ENCODE data around the gene CEACAM3.
A peak's percentile ranks its signal among the peaks of the same experiment; 100 is the strongest.

Gene CEACAM3

GRCh38 chr19:41792513-41793413 is 3.6 kb upstream of the CEACAM3 start:
- DNase-seq (ENCODE audit: insufficient read length, low spot score) = no peak
- peak; percentile 64 for FAIRE-seq
- TF ChIP-seq SPI1 (IDR thresholded peaks at IDR 0.05; ENCODE audit: low read depth, low read length) (peak; percentile 48), POLR2A (IDR thresholded peaks at IDR 0.05; ENCODE audit: low read depth, low read length) (no peak)

- DNase-seq (ENCODE audit: insufficient read length, low spot score) (no peak), FAIRE-seq (no peak)
- TF ChIP-seq POLR2AphosphoS5 (IDR thresholded peaks at IDR 0.05; ENCODE audit: low read depth, low read length) = no peak
- no peak for TF ChIP-seq POLR2A (IDR thresholded peaks at IDR 0.05; ENCODE audit: low read depth, low read length)
- no peak for TF ChIP-seq PAX5 (IDR thresholded peaks at IDR 0.05; ENCODE audit: insufficient read depth, low read length, severe bottlenecking)
- TF ChIP-seq SPI1 (IDR thresholded peaks at IDR 0.05; ENCODE audit: low read depth, low read length) = no peak
- TF ChIP-seq TAF1 (IDR thresholded peaks at IDR 0.05; ENCODE audit: low read depth, low read length) = no peak
- TF ChIP-seq POU2F2 (IDR thresholded peaks at IDR 0.05; ENCODE audit: low read depth, low read length) = no peak
Observed at GRCh38 chr19:41793414-41793727, 3.0 kb upstream of the CEACAM3 start.

- peak; percentile 98 for FAIRE-seq
- DNase-seq (ENCODE audit: insufficient read length, low spot score) = no peak
- no peak for TF ChIP-seq PAX5 (IDR thresholded peaks at IDR 0.05; ENCODE audit: insufficient read depth, low read length, severe bottlenecking)
- no peak for TF ChIP-seq POLR2AphosphoS5 (IDR thresholded peaks at IDR 0.05; ENCODE audit: low read depth, low read length)
- TF ChIP-seq POU2F2 (IDR thresholded peaks at IDR 0.05; ENCODE audit: low read depth, low read length) = no peak
- TF ChIP-seq TAF1 (IDR thresholded peaks at IDR 0.05; ENCODE audit: low read depth, low read length) = no peak
- no peak for TF ChIP-seq SPI1 (IDR thresholded peaks at IDR 0.05; ENCODE audit: low read depth, low read length)
- no peak for TF ChIP-seq POLR2A (IDR thresholded peaks at IDR 0.05; ENCODE audit: low read depth, low read length)
Observed at GRCh38 chr19:41795031-41795461, 1.3 kb upstream of the CEACAM3 start.

- TF ChIP-seq POU2F2 (IDR thresholded peaks at IDR 0.05; ENCODE audit: low read depth, low read length) (no peak), PAX5 (IDR thresholded peaks at IDR 0.05; ENCODE audit: insufficient read depth, low read length, severe bottlenecking) (no peak), POLR2A (IDR thresholded peaks at IDR 0.05; ENCODE audit: low read depth, low read length) (no peak), POLR2AphosphoS5 (IDR thresholded peaks at IDR 0.05; ENCODE audit: low read depth, low read length) (no peak)
- FAIRE-seq (no peak), DNase-seq (ENCODE audit: insufficient read length, low spot score) (no peak)
Observed at GRCh38 chr19:41796901-41797300, 514 bp downstream of the CEACAM3 start.

GRCh38 chr19:41799444-41800000 is 3.1 kb downstream of the CEACAM3 start:
- DNase-seq (ENCODE audit: insufficient read length, low spot score) = no peak
- TF ChIP-seq POLR2AphosphoS5 (IDR thresholded peaks at IDR 0.05; ENCODE audit: low read depth, low read length) = no peak
- TF ChIP-seq SPI1 (IDR thresholded peaks at IDR 0.05; ENCODE audit: low read depth, low read length) = no peak
- TF ChIP-seq POLR2A (IDR thresholded peaks at IDR 0.05; ENCODE audit: low read depth, low read length) = no peak
- no peak for TF ChIP-seq TAF1 (IDR thresholded peaks at IDR 0.05; ENCODE audit: low read depth, low read length)
- TF ChIP-seq POU2F2 (IDR thresholded peaks at IDR 0.05; ENCODE audit: low read depth, low read length) = no peak
- no peak for TF ChIP-seq PAX5 (IDR thresholded peaks at IDR 0.05; ENCODE audit: insufficient read depth, low read length, severe bottlenecking)
- no peak for FAIRE-seq

- DNase-seq (ENCODE audit: insufficient read length, low spot score) = no peak
- no peak for FAIRE-seq
- TF ChIP-seq POU2F2 (IDR thresholded peaks at IDR 0.05; ENCODE audit: low read depth, low read length) (no peak), PAX5 (IDR thresholded peaks at IDR 0.05; ENCODE audit: insufficient read depth, low read length, severe bottlenecking) (no peak), POLR2A (IDR thresholded peaks at IDR 0.05; ENCODE audit: low read depth, low read length) (no peak), POLR2AphosphoS5 (IDR thresholded peaks at IDR 0.05; ENCODE audit: low read depth, low read length) (no peak), SPI1 (IDR thresholded peaks at IDR 0.05; ENCODE audit: low read depth, low read length) (no peak), TAF1 (IDR thresholded peaks at IDR 0.05; ENCODE audit: low read depth, low read length) (no peak)
Observed at GRCh38 chr19:41801031-41801430, 4.6 kb downstream of the CEACAM3 start.

- peak; percentile 47 for FAIRE-seq
- DNase-seq (ENCODE audit: insufficient read length, low spot score) = no peak
- no peak for TF ChIP-seq POLR2A (IDR thresholded peaks at IDR 0.05; ENCODE audit: low read depth, low read length)
- no peak for TF ChIP-seq POU2F2 (IDR thresholded peaks at IDR 0.05; ENCODE audit: low read depth, low read length)
- no peak for TF ChIP-seq SPI1 (IDR thresholded peaks at IDR 0.05; ENCODE audit: low read depth, low read length)
- TF ChIP-seq PAX5 (IDR thresholded peaks at IDR 0.05; ENCODE audit: insufficient read depth, low read length, severe bottlenecking) = no peak
- no peak for TF ChIP-seq POLR2AphosphoS5 (IDR thresholded peaks at IDR 0.05; ENCODE audit: low read depth, low read length)
Observed at GRCh38 chr19:41801792-41802211, 5.4 kb downstream of the CEACAM3 start.

GRCh38 chr19:41802770-41803169 is 6.4 kb downstream of the CEACAM3 start:
- FAIRE-seq (no peak), DNase-seq (ENCODE audit: insufficient read length, low spot score) (no peak)
- no peak for TF ChIP-seq POU2F2 (IDR thresholded peaks at IDR 0.05; ENCODE audit: low read depth, low read length)
- no peak for TF ChIP-seq SPI1 (IDR thresholded peaks at IDR 0.05; ENCODE audit: low read depth, low read length)
- TF ChIP-seq POLR2AphosphoS5 (IDR thresholded peaks at IDR 0.05; ENCODE audit: low read depth, low read length) = no peak

GRCh38 chr19:41804336-41804735 is 7.9 kb downstream of the CEACAM3 start:
- TF ChIP-seq TAF1 (IDR thresholded peaks at IDR 0.05; ENCODE audit: low read depth, low read length) (no peak), POLR2AphosphoS5 (IDR thresholded peaks at IDR 0.05; ENCODE audit: low read depth, low read length) (no peak), PAX5 (IDR thresholded peaks at IDR 0.05; ENCODE audit: insufficient read depth, low read length, severe bottlenecking) (no peak), POU2F2 (IDR thresholded peaks at IDR 0.05; ENCODE audit: low read depth, low read length) (no peak)
- no peak for DNase-seq (ENCODE audit: insufficient read length, low spot score)
- no peak for FAIRE-seq

- FAIRE-seq = no peak
- no peak for DNase-seq (ENCODE audit: insufficient read length, low spot score)
- TF ChIP-seq POLR2A (IDR thresholded peaks at IDR 0.05; ENCODE audit: low read depth, low read length) (no peak), PAX5 (IDR thresholded peaks at IDR 0.05; ENCODE audit: insufficient read depth, low read length, severe bottlenecking) (no peak), SPI1 (IDR thresholded peaks at IDR 0.05; ENCODE audit: low read depth, low read length) (no peak), TAF1 (IDR thresholded peaks at IDR 0.05; ENCODE audit: low read depth, low read length) (no peak), POU2F2 (IDR thresholded peaks at IDR 0.05; ENCODE audit: low read depth, low read length) (no peak), POLR2AphosphoS5 (IDR thresholded peaks at IDR 0.05; ENCODE audit: low read depth, low read length) (no peak)
Observed at GRCh38 chr19:41807176-41807575, 10.8 kb downstream of the CEACAM3 start.
